ENCODE results near the gene TSPAN9.

TSPAN9 gene

DNA sequence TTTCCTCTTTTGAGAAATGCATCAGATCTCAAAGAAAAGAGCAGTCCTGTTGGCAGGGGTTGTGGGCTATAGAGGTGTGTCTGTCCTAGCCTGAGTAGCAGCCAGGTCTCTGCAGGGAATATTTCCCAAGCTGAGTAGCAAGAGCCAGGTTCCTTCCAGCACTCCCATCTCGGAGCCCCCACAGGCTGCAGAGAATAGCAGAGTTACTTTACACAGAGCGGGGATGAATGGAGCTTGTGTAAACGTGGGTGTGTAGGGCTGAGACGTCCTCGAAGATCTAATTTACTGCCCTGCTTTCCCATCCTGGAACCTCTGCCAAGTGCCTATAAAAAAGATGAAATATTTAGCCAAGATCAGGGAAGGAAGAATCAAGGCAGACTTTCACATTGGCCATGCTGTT lies 156.6 kb downstream of the TSPAN9 start:
- DNase-seq = no peak

GRCh38 chr12:3236345-3237187 lies 159.4 kb downstream of the TSPAN9 start:
- peak; percentile 80 for DNase-seq

DNA sequence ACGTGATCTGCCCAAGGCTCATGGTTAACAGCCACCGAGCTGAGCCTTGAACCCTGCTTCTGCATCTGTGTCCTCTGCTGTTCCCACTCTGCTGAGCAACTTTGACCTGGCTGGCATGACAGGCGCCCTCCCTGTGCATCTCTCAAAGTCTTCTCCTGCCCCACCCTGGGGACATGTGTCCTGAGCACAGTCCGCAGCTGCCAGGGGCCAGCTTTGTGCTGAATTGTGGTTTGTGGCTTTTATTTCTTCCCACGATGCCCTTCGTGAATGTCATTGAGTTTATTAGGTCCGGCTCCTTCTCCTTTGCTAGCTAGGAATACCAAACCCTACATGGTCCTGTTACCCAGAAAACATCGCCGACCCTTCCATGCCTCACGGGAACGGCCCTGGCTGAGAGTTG lies 161.0 kb downstream of the TSPAN9 start:
- DNase-seq = no peak

DNA sequence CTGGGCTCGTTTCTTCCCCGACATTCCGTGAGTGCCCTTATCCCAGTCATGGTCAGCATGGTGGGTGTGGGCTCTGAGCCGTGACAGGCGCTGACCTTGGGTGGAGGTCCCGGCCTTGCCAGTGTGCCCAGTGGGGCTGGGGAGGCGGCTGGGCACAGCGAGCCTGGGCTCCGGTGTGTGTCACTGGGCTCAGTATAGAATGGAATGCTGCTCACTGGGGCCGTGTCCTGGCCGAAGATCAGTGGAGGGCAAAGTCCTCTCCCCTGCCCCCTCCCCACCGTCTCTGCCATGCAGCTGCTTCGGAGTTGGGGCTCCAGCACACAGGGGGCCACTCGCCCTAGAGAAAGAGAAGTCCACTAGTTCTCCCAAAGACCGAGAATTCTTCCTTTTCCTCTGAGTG lies 164.4 kb downstream of the TSPAN9 start:
- no peak for DNase-seq

DNA sequence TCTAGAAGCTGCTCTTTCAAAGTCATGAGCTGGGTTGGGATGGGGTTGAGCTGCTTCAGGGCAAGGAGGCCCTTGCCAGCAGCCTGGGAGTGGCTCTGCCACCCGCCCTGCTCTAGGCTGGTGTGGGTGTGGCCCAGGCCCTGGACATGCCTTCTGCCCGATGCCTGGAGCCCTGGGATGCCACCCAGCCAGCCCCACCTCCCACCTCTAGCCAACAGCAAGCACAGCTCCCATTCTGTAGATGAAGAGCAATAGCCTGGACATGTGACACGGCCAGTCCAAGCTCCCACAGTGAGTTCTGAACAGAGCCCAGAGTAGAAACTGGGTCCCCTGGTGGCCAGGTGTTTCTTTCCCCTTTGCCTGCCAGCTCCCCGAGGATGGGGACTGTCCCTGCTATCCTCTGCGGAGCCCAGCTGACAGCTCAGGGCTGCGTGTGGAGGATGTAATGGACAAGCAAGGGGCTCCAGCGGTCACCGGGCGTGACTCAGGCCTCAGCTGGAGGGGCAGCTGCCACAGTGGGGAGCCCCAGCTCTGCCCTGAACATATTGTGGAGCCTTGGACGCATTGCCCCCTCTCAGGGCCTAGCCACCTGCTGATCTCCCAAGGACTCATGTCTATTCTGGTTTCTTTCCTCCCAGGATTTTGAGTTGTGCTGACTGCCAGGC lies 165.2 kb downstream of the TSPAN9 start:
- DNase-seq = no peak

DNA sequence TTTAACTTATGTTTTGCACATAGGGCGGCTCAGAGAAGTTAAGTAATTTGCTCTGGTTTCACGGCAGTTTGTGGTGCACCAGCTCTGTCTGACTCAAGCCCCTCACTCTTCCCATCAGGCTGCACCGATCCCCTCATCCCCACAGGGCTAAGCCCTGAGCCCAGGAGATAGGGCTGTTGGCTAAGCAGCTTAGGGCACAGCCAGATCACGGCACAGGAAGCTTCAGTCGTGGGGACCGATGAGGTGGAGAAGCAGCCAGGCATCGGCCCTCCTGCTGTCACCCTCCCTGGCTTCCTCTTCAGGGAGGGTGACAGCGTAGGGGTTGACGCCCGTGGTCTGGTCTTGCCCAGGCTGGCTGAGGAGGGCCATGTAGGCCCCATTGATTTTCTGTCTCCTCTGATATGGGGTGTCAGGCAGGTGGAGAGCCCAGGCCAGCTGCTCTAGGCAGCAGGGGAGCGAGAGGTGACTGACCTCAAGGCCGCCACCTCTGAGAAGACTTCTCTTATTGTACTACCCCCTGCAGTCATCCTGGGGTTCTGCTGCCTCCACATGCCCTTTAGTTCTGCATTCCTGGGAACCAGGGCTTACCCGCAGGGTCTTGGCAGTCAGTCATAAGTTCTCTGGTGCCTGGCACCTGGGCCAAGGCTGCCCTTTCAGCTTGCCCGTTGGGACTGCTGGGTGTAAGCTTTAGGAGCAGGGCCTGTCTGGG lies 166.4 kb downstream of the TSPAN9 start:
- no peak for DNase-seq

GRCh38 chr12:3244219-3244750 lies 167.1 kb downstream of the TSPAN9 start:
- DNase-seq = peak; percentile 65

DNA sequence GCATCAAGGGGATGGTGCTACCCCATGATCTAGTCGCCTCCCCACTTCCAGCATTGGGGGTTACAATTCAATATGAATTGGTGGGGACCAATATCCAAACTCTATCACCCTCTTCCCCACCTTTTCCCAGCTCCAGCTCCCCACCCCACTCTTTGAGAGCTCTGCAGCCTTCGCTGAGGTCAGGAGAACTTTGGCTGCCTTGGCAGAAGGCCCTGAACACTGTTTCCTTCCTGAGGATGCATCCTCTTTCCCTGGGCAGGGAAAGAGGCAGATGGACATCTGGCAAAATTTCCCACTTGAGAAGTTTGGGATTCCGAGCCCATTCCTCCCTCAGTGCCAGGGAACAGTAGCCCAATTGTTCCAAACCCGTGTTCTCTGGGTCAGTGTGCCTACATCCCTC lies 169.1 kb downstream of the TSPAN9 start:
- DNase-seq = no peak

- DNase-seq = peak; percentile 65
Measured at GRCh38 chr12:3247077-3247476, 169.9 kb downstream of the TSPAN9 start.

DNA sequence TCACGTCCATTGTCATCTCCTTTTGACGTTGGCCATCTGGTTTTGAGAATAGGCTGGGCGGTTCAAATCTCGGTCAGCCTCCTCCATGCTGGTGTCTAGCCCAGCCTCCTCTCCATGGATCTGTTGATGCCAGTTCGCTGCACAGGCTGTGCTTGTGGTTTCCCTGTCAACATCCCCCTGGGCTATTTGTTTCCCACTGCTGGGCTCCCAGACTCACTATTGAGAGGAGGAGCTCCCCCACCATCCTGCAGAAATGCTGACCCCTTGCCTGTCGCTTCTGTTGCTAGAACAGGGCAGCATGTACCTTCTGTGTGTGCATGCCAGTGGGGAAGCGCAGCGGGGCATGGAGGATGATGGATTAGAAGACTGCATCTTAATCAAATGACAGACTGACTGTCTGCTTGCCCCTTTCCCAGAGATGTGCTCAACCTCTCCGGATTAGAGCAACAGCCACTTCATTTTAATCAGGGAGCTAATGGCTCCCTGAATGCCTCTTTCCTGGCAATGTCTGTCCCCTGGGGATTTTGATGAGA lies 170.5 kb downstream of the TSPAN9 start:
- DNase-seq = peak; percentile 73

DNA sequence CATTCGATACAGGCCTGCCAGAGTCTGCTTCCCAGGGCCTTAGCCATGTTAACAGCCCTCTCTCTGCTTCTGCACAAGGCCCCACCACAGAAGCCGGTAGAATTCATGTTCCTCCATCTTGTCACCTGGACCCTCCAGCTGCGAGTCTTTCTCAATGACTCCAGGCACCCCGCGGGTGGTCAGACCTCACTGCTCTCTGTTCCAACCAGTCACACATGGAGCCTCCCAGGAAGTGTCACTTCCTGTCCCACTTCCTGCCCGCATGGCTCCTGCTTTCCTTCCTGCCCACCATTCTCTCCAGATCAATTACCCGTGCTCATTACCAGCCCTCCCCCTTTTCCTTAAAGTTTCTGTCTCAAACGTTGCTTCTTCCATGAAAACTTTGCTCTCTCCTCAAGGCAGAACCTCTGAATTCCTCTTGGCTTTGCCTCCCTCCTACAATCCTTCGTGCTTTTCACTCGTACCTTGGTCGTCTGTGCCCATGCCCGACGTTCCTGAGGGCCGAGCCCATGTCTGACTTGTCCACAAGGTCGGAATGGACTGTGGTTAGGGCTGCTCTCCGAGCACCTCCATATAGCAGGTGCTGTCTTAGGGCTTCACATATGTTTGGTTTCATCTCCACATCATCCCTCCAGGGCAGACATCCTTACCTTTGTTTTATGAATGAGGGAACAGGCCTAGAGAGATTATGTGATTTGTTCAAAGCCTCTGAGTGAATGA lies 172.1 kb downstream of the TSPAN9 start:
- no peak for DNase-seq

DNA sequence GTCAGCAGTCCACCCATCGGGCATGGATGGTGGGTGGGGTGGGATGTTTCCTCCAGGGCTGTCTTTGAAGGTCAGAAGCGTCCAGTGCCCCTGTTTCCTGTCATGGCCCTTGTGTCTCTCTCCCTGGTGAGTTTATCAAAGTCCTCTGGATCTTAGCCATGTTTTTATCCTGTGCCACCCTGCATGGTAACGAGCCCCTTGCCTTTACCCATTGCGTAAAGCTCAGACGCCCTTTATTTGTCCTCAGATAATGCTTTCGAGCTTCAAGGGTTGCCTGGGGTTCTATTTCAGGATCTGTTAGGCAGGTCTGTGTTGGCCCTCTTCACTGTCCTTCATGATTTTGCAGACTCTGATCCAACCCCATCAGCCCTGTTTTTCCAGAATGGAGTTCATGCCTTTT lies 172.9 kb downstream of the TSPAN9 start:
- DNase-seq = no peak

- DNase-seq = no peak
Measured at GRCh38 chr12:3250576-3250975, 173.4 kb downstream of the TSPAN9 start.

DNA sequence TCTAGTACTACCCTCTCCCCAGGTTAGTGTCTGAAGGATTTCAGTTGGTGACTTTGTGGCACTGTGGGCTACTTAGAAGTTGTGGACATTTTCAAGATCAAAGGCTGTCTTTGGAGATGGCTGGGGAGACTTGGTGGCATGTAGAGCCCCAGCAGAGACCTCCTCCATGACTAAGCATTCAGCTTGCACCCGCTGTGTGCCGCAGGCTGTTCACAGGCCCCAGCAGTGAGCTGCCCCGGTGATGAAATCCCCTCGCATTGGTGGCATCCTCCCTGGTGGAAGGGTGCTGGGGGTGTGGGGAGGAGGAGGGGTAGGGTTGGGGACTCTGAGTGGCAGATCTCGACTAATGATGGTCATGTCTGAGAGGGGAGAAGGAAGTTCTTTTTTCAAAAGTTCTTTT lies 173.9 kb downstream of the TSPAN9 start:
- DNase-seq = no peak

DNA sequence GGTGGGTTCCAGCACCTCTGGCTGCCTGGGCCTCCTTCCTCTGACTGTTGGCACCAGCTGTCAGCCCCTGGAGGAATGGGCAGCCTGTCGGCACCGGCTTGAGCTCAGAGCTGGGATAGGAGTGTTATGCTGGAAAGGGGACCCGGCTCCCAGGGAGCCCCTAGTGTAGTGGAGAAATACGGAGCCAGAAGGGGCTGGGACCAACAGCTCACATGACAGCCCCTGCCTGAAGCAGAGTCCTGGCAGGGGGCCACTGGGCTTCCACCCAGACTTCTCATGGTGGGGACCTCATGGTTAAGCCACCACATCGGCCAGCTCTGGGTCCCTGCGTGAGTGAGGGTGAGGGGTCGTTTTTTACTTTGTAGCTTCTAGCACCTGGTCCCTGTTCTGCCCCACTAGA lies 174.5 kb downstream of the TSPAN9 start:
- peak; percentile 53 for DNase-seq

GRCh38 chr12:3252450-3252891 lies 175.3 kb downstream of the TSPAN9 start:
- peak; percentile 89 for DNase-seq

DNA sequence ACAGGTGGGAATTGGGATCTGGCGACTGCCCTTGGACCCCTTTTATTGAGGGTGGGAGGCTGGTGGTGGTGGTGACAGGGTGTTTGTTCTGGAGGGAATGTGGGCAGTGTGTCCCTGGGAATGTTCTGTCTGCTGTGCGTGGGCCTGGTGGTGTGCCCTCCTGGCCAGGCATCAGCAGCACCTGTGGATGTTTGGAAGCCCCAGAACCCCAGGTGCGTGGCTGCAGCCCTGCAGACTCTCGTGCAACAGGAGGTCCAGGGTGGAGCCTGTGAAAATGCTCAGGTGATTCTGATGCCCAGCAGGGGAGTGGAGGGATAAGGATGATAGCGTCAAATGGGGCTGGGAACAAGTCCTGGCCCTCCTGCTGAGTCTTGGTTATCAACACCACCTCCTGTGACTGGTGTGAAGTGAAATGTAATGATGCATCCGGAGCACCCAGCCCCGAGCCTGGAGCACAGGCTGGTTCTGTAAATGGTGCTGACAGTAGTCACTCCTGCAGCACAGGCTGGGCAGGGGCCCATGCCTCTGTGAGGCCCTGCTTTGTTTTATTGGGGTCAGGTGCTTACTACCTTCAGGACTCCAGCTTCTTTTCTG lies 176.6 kb downstream of the TSPAN9 start:
- no peak for DNase-seq

DNA sequence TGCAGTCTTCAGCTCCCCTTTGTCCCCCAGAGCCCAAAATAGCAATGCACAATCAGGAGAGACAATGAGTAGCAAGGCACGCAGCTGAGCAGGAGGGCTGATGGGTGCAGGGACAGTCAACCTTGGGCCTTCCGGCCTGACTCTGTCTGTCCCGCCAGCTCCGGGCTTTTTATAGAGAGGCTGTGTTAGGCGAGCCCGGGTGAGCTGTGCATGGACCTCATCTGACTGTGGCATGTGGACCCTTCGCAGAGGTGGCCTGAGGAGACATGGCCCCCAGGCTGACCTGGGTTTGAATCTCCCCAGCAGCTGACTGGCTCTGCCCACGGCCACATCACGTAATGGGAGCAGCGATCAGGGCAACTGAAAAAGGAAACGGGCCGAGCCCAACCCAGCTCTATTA lies 177.9 kb downstream of the TSPAN9 start:
- DNase-seq = no peak

- DNase-seq = no peak
Measured at GRCh38 chr12:3256103-3256631, 179.0 kb downstream of the TSPAN9 start.

- DNase-seq = no peak
Measured at GRCh38 chr12:3257411-3257810, 180.2 kb downstream of the TSPAN9 start.

- DNase-seq = no peak
Measured at GRCh38 chr12:3259973-3260372, 182.8 kb downstream of the TSPAN9 start.
